ENCODE data around the gene MTR. TPM values are rescaled to one million over a fixed set of nuclear protein-coding genes. Genes with fewer than 3 reads are reported as not detected.
"Not testable (repeated sequence)": the region's sequence is repeated elsewhere in the genome, so short reads cannot be mapped to it uniquely, and the experiment has no call there.

MTR gene
- total RNA-seq, 1 donor from 2014 or later: 42.9 TPM

DNA sequence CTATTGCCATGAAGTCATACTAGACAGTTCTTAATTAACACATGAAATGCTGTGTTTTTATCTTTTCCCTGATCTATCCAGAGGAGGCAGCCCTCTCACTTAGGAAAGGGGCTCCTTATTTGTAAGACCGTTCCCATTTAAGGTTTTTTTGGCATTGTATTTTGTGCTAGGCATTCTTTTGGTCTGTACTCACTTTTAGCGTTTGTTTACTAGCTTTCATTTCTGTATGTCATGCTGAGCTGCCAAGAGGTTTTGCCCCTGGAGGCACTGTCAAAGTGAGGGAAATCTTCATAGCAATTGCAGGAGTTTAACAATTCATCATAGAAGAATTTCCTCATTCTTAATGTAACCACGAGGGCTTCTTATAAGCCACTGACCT, 59.5 kb downstream of the MTR start:
- TF ChIP-seq, protein P1, sequence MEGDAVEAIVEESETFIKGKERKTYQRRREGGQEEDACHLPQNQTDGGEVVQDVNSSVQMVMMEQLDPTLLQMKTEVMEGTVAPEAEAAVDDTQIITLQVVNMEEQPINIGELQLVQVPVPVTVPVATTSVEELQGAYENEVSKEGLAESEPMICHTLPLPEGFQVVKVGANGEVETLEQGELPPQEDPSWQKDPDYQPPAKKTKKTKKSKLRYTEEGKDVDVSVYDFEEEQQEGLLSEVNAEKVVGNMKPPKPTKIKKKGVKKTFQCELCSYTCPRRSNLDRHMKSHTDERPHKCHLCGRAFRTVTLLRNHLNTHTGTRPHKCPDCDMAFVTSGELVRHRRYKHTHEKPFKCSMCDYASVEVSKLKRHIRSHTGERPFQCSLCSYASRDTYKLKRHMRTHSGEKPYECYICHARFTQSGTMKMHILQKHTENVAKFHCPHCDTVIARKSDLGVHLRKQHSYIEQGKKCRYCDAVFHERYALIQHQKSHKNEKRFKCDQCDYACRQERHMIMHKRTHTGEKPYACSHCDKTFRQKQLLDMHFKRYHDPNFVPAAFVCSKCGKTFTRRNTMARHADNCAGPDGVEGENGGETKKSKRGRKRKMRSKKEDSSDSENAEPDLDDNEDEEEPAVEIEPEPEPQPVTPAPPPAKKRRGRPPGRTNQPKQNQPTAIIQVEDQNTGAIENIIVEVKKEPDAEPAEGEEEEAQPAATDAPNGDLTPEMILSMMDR (conservative IDR thresholded peaks at IDR 0.05): no peak
- Mint-ChIP-seq H3K36me3 (ENCODE audit: low read depth) (peaks cover 50% of the 10 kb centered on the region), H3K27ac (ENCODE audit: unreplicated experiment) (no peak overlapping the region), H3K4me1 (no peaks in the 10 kb centered on the region), H3K27me3 (ENCODE audit: low read depth) (no peaks in the 10 kb centered on the region), H3K9me3 (peaks cover 3% of the 10 kb centered on the region), H3K4me3 (no peak overlapping the region)
- no peak for DNase-seq (ENCODE audit: low read depth, low spot score)

DNA sequence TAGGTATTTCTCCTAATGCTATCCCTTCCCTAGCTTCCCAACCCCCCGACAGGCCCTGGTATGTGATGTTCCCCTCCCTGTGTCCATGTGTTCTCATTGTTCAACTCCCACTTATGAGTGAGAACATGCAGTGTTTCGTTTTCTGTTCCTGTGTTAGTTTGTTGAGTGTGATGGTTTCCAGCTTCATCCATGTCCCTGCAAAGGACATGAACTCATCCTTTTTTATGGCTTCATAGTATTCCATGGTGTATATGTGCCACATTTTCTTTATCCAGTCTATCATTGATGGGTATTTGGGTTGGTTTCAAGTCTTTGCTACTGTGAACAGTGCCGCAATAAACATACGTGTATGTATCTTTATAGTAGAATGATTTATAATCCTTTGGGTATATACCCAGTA, 61.6 kb downstream of the MTR start:
- not testable (repeated sequence) for H3K4me3 Mint-ChIP-seq; H3K27ac Mint-ChIP-seq (ENCODE audit: unreplicated experiment); H3K27me3 Mint-ChIP-seq (ENCODE audit: low read depth); H3K9me3 Mint-ChIP-seq; DNase-seq (ENCODE audit: low read depth, low spot score); H3K4me1 Mint-ChIP-seq
- peaks cover 49% of the 10 kb centered on the region for H3K36me3 Mint-ChIP-seq (ENCODE audit: low read depth)

DNA sequence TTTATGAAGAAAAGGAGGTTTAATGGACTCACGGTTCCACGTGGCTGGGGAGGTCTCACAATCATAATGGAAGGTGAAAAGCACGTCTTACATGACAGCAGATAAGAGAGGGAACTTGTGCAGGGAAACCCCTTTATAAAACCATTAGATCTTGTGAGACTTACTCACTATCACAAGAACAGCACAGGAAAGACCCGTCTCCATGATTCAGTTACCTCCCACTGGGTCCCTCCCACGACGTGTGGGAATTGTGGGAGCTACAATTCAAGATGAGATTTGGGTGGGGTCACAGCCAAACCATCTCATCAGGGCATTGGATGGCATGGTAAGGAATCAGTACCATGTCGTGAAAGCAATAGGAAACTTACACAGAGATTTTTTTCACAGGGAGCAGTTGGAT, 63.1 kb downstream of the MTR start:
- Mint-ChIP-seq H3K27ac (ENCODE audit: unreplicated experiment) (no peak overlapping the region), H3K27me3 (ENCODE audit: low read depth) (no peaks in the 10 kb centered on the region), H3K36me3 (ENCODE audit: low read depth) (peaks cover 46% of the 10 kb centered on the region), H3K9me3 (peaks cover 3% of the 10 kb centered on the region), H3K4me3 (no peak overlapping the region), H3K4me1 (no peaks in the 10 kb centered on the region)
- TF ChIP-seq, protein P1 (conservative IDR thresholded peaks at IDR 0.05): no peak
- no peak for DNase-seq (ENCODE audit: low read depth, low spot score)

DNA sequence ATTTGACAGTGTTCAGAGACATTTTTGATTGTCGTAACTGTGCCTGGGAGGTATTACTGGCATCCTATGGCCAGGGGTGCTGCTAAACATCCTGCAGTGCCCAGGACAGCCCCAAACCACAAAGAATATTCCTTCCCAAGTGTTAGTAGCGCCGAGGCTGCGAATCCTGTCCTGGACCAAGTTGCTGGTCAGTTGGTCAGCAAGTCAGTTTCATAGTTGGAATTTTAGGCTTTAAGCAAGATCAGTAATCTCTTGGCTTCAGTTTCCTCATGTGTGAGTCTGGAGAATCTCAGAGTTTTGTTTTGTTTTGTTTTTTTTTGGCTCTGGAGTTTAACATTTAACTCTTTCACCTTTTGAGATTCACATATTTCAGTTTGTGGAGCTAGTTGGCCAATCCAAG, 65.0 kb downstream of the MTR start:
- TF ChIP-seq, protein P1 (conservative IDR thresholded peaks at IDR 0.05): no peak
- Mint-ChIP-seq H3K9me3 (peaks cover 3% of the 10 kb centered on the region), H3K27ac (ENCODE audit: unreplicated experiment) (no peak overlapping the region), H3K36me3 (ENCODE audit: low read depth) (peaks cover 44% of the 10 kb centered on the region), H3K4me1 (no peaks in the 10 kb centered on the region), H3K27me3 (ENCODE audit: low read depth) (no peaks in the 10 kb centered on the region), H3K4me3 (no peak overlapping the region)
- no peak for DNase-seq (ENCODE audit: low read depth, low spot score)

DNA sequence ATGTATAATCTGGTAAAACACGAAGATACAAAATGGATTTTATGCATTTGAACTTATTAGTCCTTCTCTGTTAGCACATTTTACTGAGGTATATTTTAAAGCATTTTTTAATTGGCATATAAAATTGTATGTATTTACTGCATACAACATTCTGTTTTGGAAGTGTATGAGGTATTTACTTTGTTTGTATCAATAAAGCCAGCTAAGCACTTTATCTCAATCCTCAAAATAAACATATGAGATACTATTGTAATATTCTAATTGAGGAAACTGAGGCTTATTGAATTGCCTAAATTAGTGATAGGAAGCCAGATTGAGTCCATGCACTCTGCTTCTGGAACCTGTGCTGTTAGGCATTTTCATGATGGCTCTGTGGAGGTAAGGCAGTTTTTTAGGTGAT, 65.6 kb downstream of the MTR start:
- TF ChIP-seq, protein P1 (conservative IDR thresholded peaks at IDR 0.05): no peak
- H3K27ac Mint-ChIP-seq (ENCODE audit: unreplicated experiment): no peak overlapping the region
- H3K27me3 Mint-ChIP-seq (ENCODE audit: low read depth): no peaks in the 10 kb centered on the region
- H3K4me3 Mint-ChIP-seq: no peak overlapping the region
- H3K4me1 Mint-ChIP-seq: no peaks in the 10 kb centered on the region
- no peak for DNase-seq (ENCODE audit: low read depth, low spot score)
- H3K9me3 Mint-ChIP-seq: peaks cover 3% of the 10 kb centered on the region
- H3K36me3 Mint-ChIP-seq (ENCODE audit: low read depth): peaks cover 47% of the 10 kb centered on the region

DNA sequence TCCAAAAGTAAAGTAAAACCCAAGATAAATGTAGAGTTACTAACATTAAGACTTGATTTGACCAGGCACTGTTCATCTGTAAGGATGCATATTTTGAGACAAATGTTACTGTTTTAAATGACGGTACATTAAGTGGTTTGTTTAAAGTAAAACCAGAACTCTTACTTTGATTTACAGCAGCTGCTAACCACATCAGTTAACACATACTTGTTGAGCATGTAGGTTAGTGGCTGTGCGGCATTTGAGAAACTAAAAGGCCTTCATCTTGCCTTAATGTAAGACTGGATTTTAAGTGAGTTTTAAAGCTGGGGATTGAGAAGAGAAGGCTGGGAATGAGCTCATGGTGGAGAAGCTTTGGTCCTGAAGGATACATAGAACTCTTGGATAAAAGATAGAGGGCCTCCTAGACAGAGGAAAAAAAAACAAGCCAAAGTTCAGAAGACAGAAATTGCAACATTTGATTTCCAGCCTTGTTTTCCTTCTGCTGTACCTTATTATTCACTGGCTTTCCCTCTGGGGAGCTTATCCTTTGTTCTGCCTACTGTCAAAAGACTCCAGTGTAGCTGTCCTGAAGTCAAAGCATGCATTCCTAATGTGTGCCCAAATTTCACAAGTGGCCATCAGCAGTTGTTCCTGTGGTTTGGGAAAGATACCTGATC, 66.6 kb downstream of the MTR start:
- no peak overlapping the region for H3K27ac Mint-ChIP-seq (ENCODE audit: unreplicated experiment)
- TF ChIP-seq, protein P1 (conservative IDR thresholded peaks at IDR 0.05): no peak
- H3K27me3 Mint-ChIP-seq (ENCODE audit: low read depth): no peaks in the 10 kb centered on the region

More for the DNA sequence above, 66.6 kb downstream of the MTR start:
- no peak for DNase-seq (ENCODE audit: low read depth, low spot score)
- Mint-ChIP-seq H3K4me1 (no peaks in the 10 kb centered on the region), H3K36me3 (ENCODE audit: low read depth) (peaks cover 49% of the 10 kb centered on the region), H3K9me3 (peaks cover 3% of the 10 kb centered on the region), H3K4me3 (no peak overlapping the region)

All from neural crest cell (in vitro differentiated cells).